ENCODE results near the gene ATF7.

DNA sequence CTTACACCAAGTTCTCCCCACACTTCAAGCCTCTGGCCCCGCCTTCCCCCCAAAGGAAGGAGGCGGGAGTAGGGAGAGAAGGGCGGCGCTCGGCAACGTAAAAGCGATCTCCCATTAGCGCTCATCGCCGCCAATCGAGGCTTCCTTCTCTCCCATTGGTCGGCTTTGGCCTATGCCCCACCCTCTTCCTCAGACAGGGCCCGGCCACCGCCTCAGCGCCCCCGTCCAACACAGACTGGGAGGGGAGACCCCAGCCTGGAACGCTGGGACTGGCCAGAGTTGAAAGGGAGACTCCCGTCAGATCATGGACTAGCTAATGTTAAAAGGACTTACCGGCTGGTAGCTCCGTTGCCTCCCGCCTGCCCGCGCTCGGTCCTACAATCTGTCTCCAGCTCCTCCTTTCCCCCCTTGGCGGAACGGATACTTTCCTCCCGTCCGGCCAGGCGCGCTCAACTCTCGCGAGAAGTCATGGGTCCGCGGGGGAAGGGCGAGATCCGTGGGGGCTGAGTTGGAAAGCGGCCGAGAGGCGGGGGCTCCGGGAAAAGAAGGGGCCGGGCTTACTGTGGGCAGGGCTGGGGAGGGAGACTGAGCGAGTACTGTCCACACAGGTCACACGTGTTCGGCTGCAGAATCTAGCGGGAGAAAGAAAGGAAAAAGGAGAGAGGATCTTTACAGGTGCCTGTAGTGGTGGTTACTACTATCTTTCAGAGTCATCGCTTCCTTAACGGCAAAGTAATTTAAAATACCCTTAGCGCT is at the start of gene ATF7:
- TF ChIP-seq, protein P1, sequence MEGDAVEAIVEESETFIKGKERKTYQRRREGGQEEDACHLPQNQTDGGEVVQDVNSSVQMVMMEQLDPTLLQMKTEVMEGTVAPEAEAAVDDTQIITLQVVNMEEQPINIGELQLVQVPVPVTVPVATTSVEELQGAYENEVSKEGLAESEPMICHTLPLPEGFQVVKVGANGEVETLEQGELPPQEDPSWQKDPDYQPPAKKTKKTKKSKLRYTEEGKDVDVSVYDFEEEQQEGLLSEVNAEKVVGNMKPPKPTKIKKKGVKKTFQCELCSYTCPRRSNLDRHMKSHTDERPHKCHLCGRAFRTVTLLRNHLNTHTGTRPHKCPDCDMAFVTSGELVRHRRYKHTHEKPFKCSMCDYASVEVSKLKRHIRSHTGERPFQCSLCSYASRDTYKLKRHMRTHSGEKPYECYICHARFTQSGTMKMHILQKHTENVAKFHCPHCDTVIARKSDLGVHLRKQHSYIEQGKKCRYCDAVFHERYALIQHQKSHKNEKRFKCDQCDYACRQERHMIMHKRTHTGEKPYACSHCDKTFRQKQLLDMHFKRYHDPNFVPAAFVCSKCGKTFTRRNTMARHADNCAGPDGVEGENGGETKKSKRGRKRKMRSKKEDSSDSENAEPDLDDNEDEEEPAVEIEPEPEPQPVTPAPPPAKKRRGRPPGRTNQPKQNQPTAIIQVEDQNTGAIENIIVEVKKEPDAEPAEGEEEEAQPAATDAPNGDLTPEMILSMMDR (IDR thresholded peaks at IDR 0.05) = peak in 2 of 4 experiments; percentile 11 to 29
- peak; percentile 76 for TF ChIP-seq POLR2AphosphoS5 (IDR thresholded peaks at IDR 0.05)
- peak; percentile 39 to 44 for TF ChIP-seq POLR2A (IDR thresholded peaks at IDR 0.05)
